Measurements from ENCODE around the gene CCDC15.

- no peak for TF ChIP-seq EZH2 (IDR thresholded peaks at IDR 0.05; ENCODE audit: low read length, missing control alignments)
- TF ChIP-seq CTCF (conservative IDR thresholded peaks at IDR 0.05 in 1 of 2, IDR thresholded peaks at IDR 0.05 in 1 of 2; ENCODE audit: low read depth in 1 of 2, low read length in 2 of 2) = no peak
Observed at GRCh38 chr11:125020342-125020741, 66.3 kb downstream of the CCDC15 start.
